Measurements from ENCODE around the gene CTCFL. TPM values are rescaled to one million over a fixed set of nuclear protein-coding genes. Genes with fewer than 3 reads are reported as not detected.

Gene CTCFL
- total and polyA plus RNA-seq, 8 donors = not detected

DNA sequence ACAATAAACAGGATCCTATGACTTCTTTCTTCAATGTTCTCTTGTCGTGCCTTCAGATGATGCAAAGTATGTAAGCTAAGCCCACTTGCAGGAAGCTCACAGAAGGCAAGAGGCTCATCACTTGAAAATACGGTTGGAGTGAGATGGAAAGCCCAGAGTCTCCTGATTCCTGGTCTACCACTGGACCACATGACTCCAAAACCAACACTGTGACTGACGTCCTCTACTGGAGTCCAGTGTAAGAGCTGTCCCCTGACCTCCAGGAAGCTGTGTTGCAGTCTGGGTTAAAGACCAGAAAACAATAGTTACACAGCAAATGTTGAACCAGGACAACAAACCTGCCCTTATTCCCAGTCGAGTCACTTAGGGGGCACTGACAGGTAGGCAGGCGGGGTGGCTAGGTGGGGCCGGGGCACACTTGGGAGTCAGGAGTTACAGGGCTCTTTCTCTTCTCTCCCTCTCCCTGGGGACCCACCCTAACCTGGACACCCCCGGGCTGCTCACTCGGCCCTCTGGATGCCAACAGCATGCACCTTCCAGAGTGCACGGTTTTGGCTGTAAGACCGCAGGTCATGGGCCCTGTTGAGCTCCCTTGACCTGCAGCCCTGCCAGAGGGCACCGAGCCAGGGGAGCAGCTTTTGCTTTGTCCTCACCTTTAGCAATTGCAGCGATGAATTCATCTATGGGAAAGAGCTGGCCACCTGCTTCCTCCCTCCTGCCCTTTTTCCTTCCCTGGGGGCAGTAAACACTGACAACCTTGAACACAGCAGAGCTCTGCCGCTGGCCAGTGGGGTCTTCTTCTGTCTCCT is 43.4 kb upstream of the CTCFL start:
- no peaks in the 10 kb centered on the region for H3K4me1 ChIP-seq
- intact Hi-C loops (cut with DNase I; ENCODE audit: low total_unique reads) = no loop called here
- peaks cover 0 to 30% (median 16%) of the 10 kb centered on the region in 3 donors for H3K27me3 ChIP-seq
- WGBS, 5 donors = 60 to 81% (median 64%) methylated on average over 11 to 13 of the region's 13 CpGs
- H3K9me3 ChIP-seq = no peaks in the 10 kb centered on the region
- H3K27ac ChIP-seq = no peak overlapping the region
- DNase-seq = no peak
- TF ChIP-seq EP300 (IDR thresholded peaks at IDR 0.05) (no peak), POLR2A (IDR thresholded peaks at IDR 0.05) (no peak), POLR2AphosphoS5 (IDR thresholded peaks at IDR 0.05) (no peak)
- TF ChIP-seq, protein P1, sequence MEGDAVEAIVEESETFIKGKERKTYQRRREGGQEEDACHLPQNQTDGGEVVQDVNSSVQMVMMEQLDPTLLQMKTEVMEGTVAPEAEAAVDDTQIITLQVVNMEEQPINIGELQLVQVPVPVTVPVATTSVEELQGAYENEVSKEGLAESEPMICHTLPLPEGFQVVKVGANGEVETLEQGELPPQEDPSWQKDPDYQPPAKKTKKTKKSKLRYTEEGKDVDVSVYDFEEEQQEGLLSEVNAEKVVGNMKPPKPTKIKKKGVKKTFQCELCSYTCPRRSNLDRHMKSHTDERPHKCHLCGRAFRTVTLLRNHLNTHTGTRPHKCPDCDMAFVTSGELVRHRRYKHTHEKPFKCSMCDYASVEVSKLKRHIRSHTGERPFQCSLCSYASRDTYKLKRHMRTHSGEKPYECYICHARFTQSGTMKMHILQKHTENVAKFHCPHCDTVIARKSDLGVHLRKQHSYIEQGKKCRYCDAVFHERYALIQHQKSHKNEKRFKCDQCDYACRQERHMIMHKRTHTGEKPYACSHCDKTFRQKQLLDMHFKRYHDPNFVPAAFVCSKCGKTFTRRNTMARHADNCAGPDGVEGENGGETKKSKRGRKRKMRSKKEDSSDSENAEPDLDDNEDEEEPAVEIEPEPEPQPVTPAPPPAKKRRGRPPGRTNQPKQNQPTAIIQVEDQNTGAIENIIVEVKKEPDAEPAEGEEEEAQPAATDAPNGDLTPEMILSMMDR (IDR thresholded peaks at IDR 0.05) = no peak
- H3K36me3 ChIP-seq = no peaks in the 10 kb centered on the region
- H3K4me3 ChIP-seq = no peak overlapping the region

DNA sequence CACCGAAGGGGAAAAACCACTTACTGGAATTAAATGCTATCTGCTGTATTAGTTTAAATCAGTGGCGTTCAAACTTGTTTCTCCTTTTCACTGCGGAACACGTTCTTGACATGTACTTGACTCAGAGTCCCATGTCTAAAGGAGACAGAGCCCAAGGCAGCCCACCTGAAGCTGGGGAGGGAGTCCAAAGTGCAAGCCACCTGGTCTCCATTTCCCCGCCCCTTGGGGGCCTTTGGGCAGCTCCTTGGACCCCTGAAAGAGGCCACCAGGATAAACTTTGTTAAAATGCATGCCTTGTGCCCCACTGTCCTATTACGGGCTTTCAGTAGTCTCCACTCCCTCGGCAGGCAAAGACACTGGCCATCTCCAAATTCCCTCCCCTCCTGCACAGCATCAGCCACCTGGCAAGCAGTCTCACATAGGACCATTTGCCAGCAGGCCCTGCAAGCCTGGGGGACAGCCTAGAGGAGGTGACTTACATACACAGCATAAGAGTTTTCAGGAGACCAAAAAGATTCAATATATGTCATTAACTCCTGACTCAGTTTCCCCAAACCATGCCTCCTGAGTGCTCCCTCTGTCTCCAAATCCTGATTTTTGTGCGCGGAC is 42.6 kb upstream of the CTCFL start:
- WGBS, 5 donors = 66 to 78% (median 70%) methylated on average over 9 of the region's 9 CpGs
- peaks cover 0 to 25% (median 16%) of the 10 kb centered on the region in 3 donors for H3K27me3 ChIP-seq
- no peaks in the 10 kb centered on the region for H3K36me3 ChIP-seq
- DNase-seq = no peak
- H3K9me3 ChIP-seq = no peaks in the 10 kb centered on the region
- no peaks in the 10 kb centered on the region for H3K4me1 ChIP-seq
- intact Hi-C loops (cut with DNase I; ENCODE audit: low total_unique reads) = no loop called here
- H3K4me3 ChIP-seq = no peak overlapping the region
- TF ChIP-seq POLR2AphosphoS5 (IDR thresholded peaks at IDR 0.05) = no peak
- TF ChIP-seq, protein P1 (IDR thresholded peaks at IDR 0.05) = no peak
- no peak for TF ChIP-seq EP300 (IDR thresholded peaks at IDR 0.05)
- no peak for TF ChIP-seq POLR2A (IDR thresholded peaks at IDR 0.05)
- H3K27ac ChIP-seq = no peak overlapping the region

DNA sequence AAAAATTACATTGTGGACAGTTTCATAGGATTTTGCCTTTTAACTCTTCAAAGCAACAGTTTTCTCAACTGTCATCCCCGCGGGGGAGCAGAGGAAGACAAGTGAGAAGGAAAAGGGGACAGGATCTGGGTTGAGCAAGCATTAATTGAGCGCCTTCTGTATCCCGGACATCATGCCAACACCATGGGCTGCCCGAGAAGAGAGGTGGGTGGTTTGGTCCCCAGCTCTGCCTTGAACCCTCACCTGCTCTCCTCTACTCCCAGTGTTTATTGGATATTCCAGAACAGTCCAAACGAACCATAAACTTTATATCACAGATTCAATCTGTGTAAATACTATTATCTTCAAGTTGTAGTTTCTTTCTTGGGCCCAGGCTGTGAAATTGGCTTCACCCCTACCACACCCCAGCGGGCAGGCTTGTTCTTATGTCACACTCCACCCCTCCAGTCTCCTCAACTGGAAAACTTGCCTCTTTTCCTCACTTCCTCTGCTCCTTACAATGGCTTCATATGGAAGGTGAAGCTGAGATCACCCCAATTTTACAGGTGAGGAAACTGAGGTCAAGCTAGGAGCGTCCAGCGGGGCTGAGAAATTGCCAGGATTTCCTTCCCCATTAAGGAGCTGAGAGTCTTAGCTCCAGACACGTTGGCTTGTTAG is 42.0 kb upstream of the CTCFL start:
- no peak overlapping the region for H3K4me3 ChIP-seq
- peaks cover 0 to 25% (median 16%) of the 10 kb centered on the region in 3 donors for H3K27me3 ChIP-seq
- H3K27ac ChIP-seq = no peak overlapping the region
- intact Hi-C loops (cut with DNase I; ENCODE audit: low total_unique reads) = no loop called here
- 67 to 72% (median 71%) methylated on average over 10 of the region's 10 CpGs for WGBS, 5 donors
- DNase-seq = no peak
- TF ChIP-seq EP300 (IDR thresholded peaks at IDR 0.05) (no peak), POLR2AphosphoS5 (IDR thresholded peaks at IDR 0.05) (no peak), POLR2A (IDR thresholded peaks at IDR 0.05) (no peak)
- TF ChIP-seq, protein P1 (IDR thresholded peaks at IDR 0.05) = no peak
- no peaks in the 10 kb centered on the region for H3K9me3 ChIP-seq
- H3K36me3 ChIP-seq = no peaks in the 10 kb centered on the region
- no peaks in the 10 kb centered on the region for H3K4me1 ChIP-seq

DNA sequence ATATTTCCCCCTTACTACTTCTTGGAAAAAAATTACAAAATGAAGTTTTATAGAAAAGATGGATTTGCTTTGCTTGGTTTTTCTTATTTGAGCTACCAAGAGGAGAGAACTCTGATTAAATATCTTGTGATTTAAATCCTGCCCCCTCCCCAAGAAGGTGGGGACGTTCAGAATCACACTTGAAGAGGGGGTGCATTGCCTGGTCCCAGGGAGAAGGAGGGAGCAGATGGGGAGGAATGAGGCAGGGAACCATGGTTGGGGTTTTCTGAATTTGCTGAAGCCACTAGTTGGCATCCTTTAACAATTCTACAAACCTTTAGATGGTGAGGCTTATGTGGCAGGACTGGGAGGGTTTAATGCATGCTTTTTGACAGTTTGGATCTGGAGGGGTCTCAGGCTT is 41.5 kb upstream of the CTCFL start:
- intact Hi-C loops (cut with DNase I; ENCODE audit: low total_unique reads) = no loop called here
- Histone ChIP-seq H3K4me3 (no peak overlapping the region), H3K27me3 (peaks cover 0 to 25% (median 16%) of the 10 kb centered on the region in 3 donors), H3K36me3 (no peaks in the 10 kb centered on the region), H3K9me3 (no peaks in the 10 kb centered on the region), H3K4me1 (peaks cover 0 to 2% (median under 1%) of the 10 kb centered on the region in 4 donors), H3K27ac (no peak overlapping the region)
- TF ChIP-seq EP300 (IDR thresholded peaks at IDR 0.05) = no peak
- TF ChIP-seq POLR2AphosphoS5 (IDR thresholded peaks at IDR 0.05) = no peak
- TF ChIP-seq, protein P1 (IDR thresholded peaks at IDR 0.05) = no peak
- TF ChIP-seq POLR2A (IDR thresholded peaks at IDR 0.05) = no peak
- WGBS, 5 donors = 3 to 15% (median 14%) methylated on average over 1 of the region's 1 CpG
- no peak for DNase-seq
